Spleen (tissue), 7 donors: ENCODE measurements around the gene ANKFY1.

Source experiments
- CTCF ChIP-seq, 11 experiments: fragments of 200-600 bp in 7 of 11; fragments of 450-650 bp in 4 of 11; sonication (generic) in 4 of 11; IDR thresholded peaks in 8 of 11; conservative IDR thresholded peaks in 3 of 11; 1 replicate in 7 of 11; 2 replicates in 4 of 11; pipeline versions ENCODE4 v1.4.0 to v1.8.0; 2016 to 2021; ENCODE audit warnings: antibody characterized with exemption in 11 of 11, inconsistent platforms in 4 of 11, mild to moderate bottlenecking in 1 of 11
- POLR2A ChIP-seq, 3 donors: fragments of 450-650 bp; IDR thresholded peaks; one replicate each; pipeline ENCODE4 v1.5.1; 2017; ENCODE audit warnings: antibody characterized with exemption in 3 of 3, mild to moderate bottlenecking in 1 of 3
- POLR2AphosphoS5 ChIP-seq, 3 donors: sonication (generic); formaldehyde crosslinking; IDR thresholded peaks; one replicate each; pipeline ENCODE4 v1.5.1; 2017; ENCODE audit warnings: antibody characterized with exemption in 3 of 3
- donor health status: DM: no; HTN: no; CAD: no; lungs with moderate emphysema.
- donor health status: DM: no; HTN: no; CAD: no.
- donor health status: DM: no; HTN: no; CAD: no.

DNA sequence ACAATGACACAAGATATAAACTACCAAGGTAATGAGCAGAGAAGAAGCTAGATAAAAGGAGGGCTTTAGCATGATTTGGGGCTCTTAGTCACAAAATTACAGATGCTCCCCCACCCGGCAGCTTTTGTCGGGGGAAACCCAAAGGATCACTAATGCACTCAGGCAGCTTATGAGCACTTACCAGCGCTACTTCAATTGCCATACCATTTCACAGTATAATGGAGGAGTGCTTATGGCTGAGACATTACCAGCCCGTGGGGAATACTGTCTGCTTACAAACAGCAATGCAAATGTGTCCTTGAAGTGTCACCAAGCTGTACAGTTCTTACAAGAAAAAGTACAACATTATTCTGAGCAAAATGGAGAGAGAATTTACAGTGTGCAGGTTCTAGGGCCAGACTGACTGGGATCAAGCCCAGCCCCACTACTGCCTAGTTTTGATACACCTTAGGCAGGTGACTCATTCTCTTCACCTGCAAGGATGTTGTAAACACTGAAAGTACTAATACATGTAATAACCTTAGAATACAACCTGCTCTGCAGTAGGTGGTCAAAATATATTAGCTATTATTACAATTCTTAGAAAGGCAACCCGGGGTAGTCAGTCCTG is 16.3 kb downstream of the ANKFY1 start:
- TF ChIP-seq CTCF (IDR thresholded peaks at IDR 0.05 in 8 of 11, conservative IDR thresholded peaks at IDR 0.05 in 3 of 11) (no peak), POLR2AphosphoS5 (IDR thresholded peaks at IDR 0.05) (no peak), POLR2A (IDR thresholded peaks at IDR 0.05) (no peak)
